Endothelial cell of umbilical vein (primary cell): ENCODE data around the gene DCAF11. TPM values are rescaled to one million over a fixed set of nuclear protein-coding genes. Genes with fewer than 3 reads are reported as not detected.

Experiments used
- BruUV-seq: library from RNA; stranded (reverse); fragments of 400-500 nt; replicated peaks from 2 replicates; lab custom pipeline; 2021; lab: Mats Ljungman, UMichigan
- CTCF ChIA-PET: fragments of 300-600, 350-600 bp; sonication (Branson Sonifier 250); formaldehyde crosslinking; loops from one replicate; lab custom pipeline; 2021; ENCODE audit warnings: antibody characterized with exemption, inconsistent platforms; lab: Charles Lee
- POLR2A ChIA-PET: fragments of 300-600, 350-600 bp; sonication (Branson Sonifier 250); formaldehyde crosslinking; loops from one replicate; lab custom pipeline; 2021; ENCODE audit warnings: antibody characterized with exemption, inconsistent platforms; lab: Charles Lee
- DNase-seq: peaks from one replicate; pipeline ENCODE4 v3.0.0-alpha.2; 2011; ENCODE audit warnings: low read depth, low spot score
- FAIRE-seq: peaks from 2 replicates; lab custom pipeline; 2011; peaks lifted over from hg19 to GRCh38; lab: Jason Lieb, UNC
- H2AFZ ChIP-seq: 2 replicates; pipeline ENCODE4 v1.6.0; 2012; ENCODE audit warnings: low read depth, low read length, control low read depth, inconsistent platforms
- H3K27ac ChIP-seq: 2 replicates; pipeline ENCODE4 v1.5.1; 2011; ENCODE audit warnings: low read depth, mild to moderate bottlenecking, control low read depth, low read length, moderate library complexity; ENCODE audit not compliant: insufficient read depth
- H3K27me3 ChIP-seq, 2 experiments: 2 replicates each; pipeline versions ENCODE4 v1.6.0 to v1.6.1; 2011; ENCODE audit warnings: low read length in 2 of 2, mixed read lengths in 1 of 2; ENCODE audit not compliant: control insufficient read depth in 2 of 2, insufficient read depth in 2 of 2
- H3K36me3 ChIP-seq, 2 experiments: 2 replicates in 1 of 2; 3 replicates in 1 of 2; pipeline ENCODE4 v1.5.1; 2011; ENCODE audit warnings: low read length in 2 of 2, mild to moderate bottlenecking in 1 of 2, moderate library complexity in 1 of 2; ENCODE audit not compliant: control insufficient read depth in 2 of 2, insufficient read depth in 2 of 2; ENCODE audit errors: extremely low read depth in 1 of 2
- H3K4me1 ChIP-seq: 3 replicates; pipeline ENCODE4 v1.5.1; 2011; ENCODE audit warnings: mild to moderate bottlenecking, low read length; ENCODE audit not compliant: control insufficient read depth, insufficient read depth; ENCODE audit errors: extremely low read depth
- H3K4me2 ChIP-seq: 2 replicates; pipeline ENCODE4 v1.6.1; 2011; ENCODE audit warnings: low read length, control low read depth, mixed read lengths; ENCODE audit not compliant: insufficient read depth
- H3K4me3 ChIP-seq, 3 experiments: fragments of 200-600 bp in 1 of 3; sonication (generic), shearing (Covaris generic) in 1 of 3; replicated peaks in 1 of 3; 2 replicates each; pipeline ENCODE4 v1.5.1; 2011 to 2016; ENCODE audit warnings: control low read depth in 3 of 3, low read length in 3 of 3, mild to moderate bottlenecking in 2 of 3, inconsistent platforms in 1 of 3, low read depth in 1 of 3, moderate library complexity in 1 of 3; ENCODE audit not compliant: insufficient read depth in 1 of 3
- H3K79me2 ChIP-seq: 2 replicates; pipeline ENCODE4 v1.6.0; 2012; ENCODE audit warnings: low read length, inconsistent platforms; ENCODE audit not compliant: control insufficient read depth, insufficient read depth
- H3K9ac ChIP-seq: replicated peaks from 2 replicates; pipeline ENCODE3; 2011; ENCODE audit warnings: low read length, control low read depth; ENCODE audit not compliant: insufficient read depth; ENCODE audit errors: extremely low read depth
- H3K9me1 ChIP-seq: replicated peaks from 3 replicates; pipeline ENCODE4 v1.6.0; 2011; ENCODE audit warnings: mild to moderate bottlenecking, low read length; ENCODE audit not compliant: control insufficient read depth, insufficient read depth; ENCODE audit errors: extremely low read depth
- H3K9me3 ChIP-seq: replicated peaks from 2 replicates; pipeline ENCODE4 v1.5.1; 2012; ENCODE audit warnings: low read length, inconsistent platforms; ENCODE audit not compliant: control insufficient read depth, insufficient read depth
- H4K20me1 ChIP-seq: replicated peaks from 2 replicates; pipeline ENCODE3; 2011; ENCODE audit warnings: mild to moderate bottlenecking, low read length; ENCODE audit not compliant: control insufficient read depth, insufficient read depth; ENCODE audit errors: extremely low read depth
- CTCF ChIP-seq, 2 donors: IDR thresholded peaks; 1 replicate in 1 of 2; 2 replicates in 1 of 2; pipeline ENCODE4 v1.5.1; 2011; ENCODE audit warnings: low read length in 2 of 2, mild to moderate bottlenecking in 2 of 2, moderate library complexity in 2 of 2, control low read depth in 1 of 2, inconsistent platforms in 1 of 2, low read depth in 1 of 2; ENCODE audit not compliant: insufficient read depth in 1 of 2; ENCODE audit errors: extremely low read depth in 1 of 2
- EZH2 ChIP-seq: IDR thresholded peaks from 2 replicates; pipeline ENCODE4 v1.6.1; 2012; ENCODE audit warnings: borderline replicate concordance, low read depth, mild to moderate bottlenecking, moderate library complexity, low read length, inconsistent platforms; ENCODE audit not compliant: severe bottlenecking
- FOS ChIP-seq: IDR thresholded peaks from 2 replicates; pipeline ENCODE4 v1.6.1; 2011; ENCODE audit warnings: mild to moderate bottlenecking, low read length, moderate library complexity, borderline replicate concordance; ENCODE audit not compliant: insufficient read depth
- GATA2 ChIP-seq: IDR thresholded peaks from 2 replicates; pipeline ENCODE4 v1.7.0; 2011; ENCODE audit warnings: low read depth, mild to moderate bottlenecking, moderate library complexity, mixed read lengths, low read length; ENCODE audit not compliant: insufficient read length, insufficient read depth
- JUN ChIP-seq: IDR thresholded peaks from 2 replicates; pipeline ENCODE4 v1.6.1; 2011; ENCODE audit warnings: borderline replicate concordance, low read depth; ENCODE audit not compliant: insufficient read length, insufficient read depth
- MAX ChIP-seq: IDR thresholded peaks from 2 replicates; pipeline ENCODE4 v1.6.1; 2011; ENCODE audit not compliant: insufficient read depth, insufficient read length
- MYC ChIP-seq: IDR thresholded peaks from one replicate; pipeline ENCODE4 v1.6.1; 2011; ENCODE audit warnings: mild to moderate bottlenecking, low read depth, low read length
- POLR2A ChIP-seq: IDR thresholded peaks from 2 replicates; pipeline ENCODE4 v1.6.1; 2012; ENCODE audit warnings: low read depth, mild to moderate bottlenecking, control low read depth, low read length
- POLR2AphosphoS5 ChIP-seq: IDR thresholded peaks from 2 replicates; pipeline ENCODE4 v1.6.1; 2012; ENCODE audit warnings: low read depth, mild to moderate bottlenecking, control low read depth, low read length, moderate library complexity; ENCODE audit not compliant: insufficient read depth
- dilution Hi-C: fragments of 300-500 bp; cut with MboI; formaldehyde crosslinking; loops from one replicate; pipeline ENCODE4 v1.15.0; 2019; ENCODE audit warnings: low sequenced_read_pairs; ENCODE audit not compliant: extremely low pct_ligation_motif_present
- intact Hi-C: fragments of 100-400 bp; cut with micrococcal nuclease; formaldehyde crosslinking; loops from one replicate; pipeline ENCODE4 v1.10.0; 2022
- polyA plus RNA-seq, 4 experiments: library from polyadenylated mRNA; depleted of rRNA in 3 of 4; stranded (reverse) in 3 of 4; unstranded in 1 of 4; fragments of >200 nt; gene quantifications; 2 replicates each; pipeline versions ENCODE4 v1.2.1 to v1.2.3, GENCODE V29; 2011 to 2012; ENCODE audit warnings: missing spikeins in 1 of 4
- total RNA-seq: library from RNA; stranded (reverse); gene quantifications from 2 replicates; pipeline ENCODE4 v1.2.3, GENCODE V29; 2021

DCAF11 gene
- total and polyA plus RNA-seq, 2 donors (not counting 3 experiments of a cell fraction or from before 2014, with no cell fraction given): 37.3 to 38.5 TPM

- Histone ChIP-seq H3K36me3 (no peaks in the 10 kb centered on the region), H3K27me3 (no peaks in the 10 kb centered on the region), H3K9me1 (no peaks in the 10 kb centered on the region), H3K27ac (no peak overlapping the region), H3K4me3 (no peak overlapping the region), H3K9ac (no peak overlapping the region), H2AFZ (no peak overlapping the region), H3K4me2 (no peak overlapping the region), H3K4me1 (peaks cover 22% of the 10 kb centered on the region), H3K9me3 (no peaks in the 10 kb centered on the region), H3K79me2 (no peaks in the 10 kb centered on the region), H4K20me1 (no peaks in the 10 kb centered on the region)
- TF ChIP-seq JUN (no peak), POLR2AphosphoS5 (no peak), EZH2 (no peak), MAX (no peak), CTCF (IDR thresholded peaks at IDR 0.05; ENCODE audit: extremely low read depth in 1 of 2, insufficient read depth in 1 of 2, low read depth in 1 of 2, low read length in 2 of 2) (no peak), MYC (no peak), FOS (no peak), POLR2A (no peak), GATA2 (no peak)
- FAIRE-seq: no peak
- POLR2A ChIA-PET: interaction anchor here (1.2 kb wide), 1 partner anchor 16 kb away, joined by 3 read pairs; no protein-coding TSS in a partner anchor
- dilution Hi-C loops (no loop called here), intact Hi-C loops (loop anchor here (5.0 kb wide), 1 partner anchor 1178 kb away; no protein-coding TSS in a partner anchor)
- no peak for DNase-seq
- CTCF ChIA-PET: interaction anchor here (1.2 to 11.7 kb wide), 7 partner anchors 9 to 54 kb away, joined by 3 to 420 read pairs (median 11); partner anchors contain the start of genes EMC9, IRF9, PCK2 and PSME2
- BruUV-seq: no TSS peak
Measured at GRCh38 chr14:24110060-24110459, 4.5 kb upstream of the DCAF11 start.
